ENCODE measurements around the gene NFASC. TPM values are rescaled to one million over a fixed set of nuclear protein-coding genes. Genes with fewer than 3 reads are reported as not detected.

NFASC gene
- total and polyA plus RNA-seq, 2 experiments from 2014 or later = 3.9 to 11.7 TPM

GRCh38 chr1:205018381-205018780 lies 147.7 kb downstream of the NFASC start (continued):
- no peak for TF ChIP-seq ZNF462 (CRISPR knock-in tag; IDR thresholded peaks at IDR 0.05)

GRCh38 chr1:205020466-205020865 lies 149.8 kb downstream of the NFASC start:
- peaks cover 5% of the 10 kb centered on the region for H3K27me3 Mint-ChIP-seq (ENCODE audit: insufficient read depth, low read depth, poor library complexity)
- H4K20me1 ChIP-seq (replicated peaks; ENCODE audit: insufficient read depth) = no peaks in the 10 kb centered on the region; the same call in 1 of the 2 replicates
- H3K4me3 ChIP-seq = no peak overlapping the region
- H3K9me3 Mint-ChIP-seq = no peaks in the 10 kb centered on the region
- H3K4me3 Mint-ChIP-seq = no peak overlapping the region
- H3K27ac ChIP-seq (ENCODE audit: low read depth) = no peak overlapping the region
- no peaks in the 10 kb centered on the region for H3K79me2 ChIP-seq (replicated peaks; ENCODE audit: insufficient read depth)
- no peaks in the 10 kb centered on the region for H3K27me3 ChIP-seq (ENCODE audit: insufficient read depth)
- H3F3A ChIP-seq (replicated peaks; ENCODE audit: low read depth) = no peaks in the 10 kb centered on the region
- no peak overlapping the region for H3K4me2 ChIP-seq
- no peak overlapping the region for H3K27ac Mint-ChIP-seq
- ATAC-seq = no peak
- H2AFZ ChIP-seq = no peak overlapping the region
- no peaks in the 10 kb centered on the region for H3K36me3 ChIP-seq (ENCODE audit: insufficient read depth)
- no peaks in the 10 kb centered on the region for H3K4me1 ChIP-seq (ENCODE audit: insufficient read depth)
- H3K9me2 ChIP-seq (ENCODE audit: insufficient read depth) = no peaks in the 10 kb centered on the region
- no peak for DNase-seq (ENCODE audit: low spot score)
- H3K36me3 Mint-ChIP-seq (ENCODE audit: low read depth) = no peaks in the 10 kb centered on the region
- H3K4me1 Mint-ChIP-seq = no peaks in the 10 kb centered on the region; the same call in 1 of the 3 replicates
- no peak for TF ChIP-seq CTCF (conservative IDR thresholded peaks at IDR 0.05; ENCODE audit: low read depth in 2 of 2)
- TF ChIP-seq JUNB (IDR thresholded peaks at IDR 0.05; ENCODE audit: unreplicated experiment) = no peak
- TF ChIP-seq ETS1 (IDR thresholded peaks at IDR 0.05) = no peak
- TF ChIP-seq EZH2phosphoT487 (IDR thresholded peaks at IDR 0.05; ENCODE audit: unreplicated experiment) = no peak
- TF ChIP-seq STAT1 (IDR thresholded peaks at IDR 0.05; ENCODE audit: unreplicated experiment) = no peak
- no peak for TF ChIP-seq CREB1 (CRISPR knock-in tag; IDR thresholded peaks at IDR 0.05; ENCODE audit: low read depth)
- no peak for TF ChIP-seq ZNF462 (CRISPR knock-in tag; IDR thresholded peaks at IDR 0.05)
